Stimulated activated CD8-positive, alpha-beta memory T cell treated with anti-CD3 and anti-CD28 coated beads, Interleukin-15, amount 100 ng/mL, for 1 hour (primary cell): ENCODE data around the gene ACAP2.
"Not testable (repeated sequence)": the region's sequence is repeated elsewhere in the genome, so short reads cannot be mapped to it uniquely, and the experiment has no call there.

Source experiments
- DNase-seq: peaks from one replicate; pipeline ENCODE4 v3.0.0-alpha.2; 2020; ENCODE audit warnings: low read depth

The ACAP2 gene

GRCh38 chr3:195246581-195246995, 196.2 kb downstream of the ACAP2 start:
- DNase-seq, result no peak

GRCh38 chr3:195245531-195245951, 197.3 kb downstream of the ACAP2 start:
- DNase-seq, result no peak

GRCh38 chr3:195241592-195242355, 201.0 kb downstream of the ACAP2 start:
- DNase-seq, result no peak

GRCh38 chr3:195240939-195241338, 201.9 kb downstream of the ACAP2 start:
- DNase-seq, result no peak

GRCh38 chr3:195240171-195240701, 202.6 kb downstream of the ACAP2 start:
- DNase-seq, result no peak

- no peak for DNase-seq
Measured at GRCh38 chr3:195239121-195239520, 203.7 kb downstream of the ACAP2 start.

- no peak for DNase-seq
Measured at GRCh38 chr3:195238586-195239118, 204.2 kb downstream of the ACAP2 start.

GRCh38 chr3:195238081-195238571, 204.7 kb downstream of the ACAP2 start:
- DNase-seq, result no peak

GRCh38 chr3:195236801-195237570, 205.8 kb downstream of the ACAP2 start:
- no peak for DNase-seq

GRCh38 chr3:195236076-195236798, 206.6 kb downstream of the ACAP2 start:
- no peak for DNase-seq

GRCh38 chr3:195230244-195230643, 212.6 kb downstream of the ACAP2 start:
- no peak for DNase-seq

GRCh38 chr3:195228886-195229285, 213.9 kb downstream of the ACAP2 start:
- DNase-seq, result not testable (repeated sequence)

GRCh38 chr3:195227871-195228270, 214.9 kb downstream of the ACAP2 start:
- no peak for DNase-seq

GRCh38 chr3:195226900-195227447, 215.8 kb downstream of the ACAP2 start:
- DNase-seq, result no peak

GRCh38 chr3:195226445-195226844, 216.4 kb downstream of the ACAP2 start:
- no peak for DNase-seq

- no peak for DNase-seq
Measured at GRCh38 chr3:195224980-195225580, 217.7 kb downstream of the ACAP2 start.
